Measurements from ENCODE around the gene ZNF157. TPM values are rescaled to one million over a fixed set of nuclear protein-coding genes. Genes with fewer than 3 reads are reported as not detected.

Gene ZNF157
- total RNA-seq, 1 experiment from 2014 or later = 0.81 TPM

DNA sequence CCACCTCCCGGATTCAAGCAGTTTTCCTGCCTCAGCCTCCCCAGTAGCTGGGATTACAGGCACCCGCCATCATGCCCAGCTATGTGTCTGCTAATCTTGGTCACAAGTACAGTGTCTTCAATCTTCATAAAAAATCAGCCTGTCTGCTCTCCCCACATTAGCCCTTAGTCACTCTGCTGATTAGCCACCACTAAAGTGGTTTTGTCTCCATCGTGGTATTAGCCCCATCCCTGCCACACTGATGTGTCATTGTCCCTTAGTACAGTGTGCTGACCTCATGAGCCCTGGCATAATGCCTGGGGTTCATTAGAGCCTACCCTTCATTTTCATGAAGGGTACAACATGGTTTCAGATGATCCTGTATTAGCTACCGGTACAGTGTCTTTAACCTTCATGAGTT lies 49.9 kb downstream of the ZNF157 start:
- TF ChIP-seq, protein P1, sequence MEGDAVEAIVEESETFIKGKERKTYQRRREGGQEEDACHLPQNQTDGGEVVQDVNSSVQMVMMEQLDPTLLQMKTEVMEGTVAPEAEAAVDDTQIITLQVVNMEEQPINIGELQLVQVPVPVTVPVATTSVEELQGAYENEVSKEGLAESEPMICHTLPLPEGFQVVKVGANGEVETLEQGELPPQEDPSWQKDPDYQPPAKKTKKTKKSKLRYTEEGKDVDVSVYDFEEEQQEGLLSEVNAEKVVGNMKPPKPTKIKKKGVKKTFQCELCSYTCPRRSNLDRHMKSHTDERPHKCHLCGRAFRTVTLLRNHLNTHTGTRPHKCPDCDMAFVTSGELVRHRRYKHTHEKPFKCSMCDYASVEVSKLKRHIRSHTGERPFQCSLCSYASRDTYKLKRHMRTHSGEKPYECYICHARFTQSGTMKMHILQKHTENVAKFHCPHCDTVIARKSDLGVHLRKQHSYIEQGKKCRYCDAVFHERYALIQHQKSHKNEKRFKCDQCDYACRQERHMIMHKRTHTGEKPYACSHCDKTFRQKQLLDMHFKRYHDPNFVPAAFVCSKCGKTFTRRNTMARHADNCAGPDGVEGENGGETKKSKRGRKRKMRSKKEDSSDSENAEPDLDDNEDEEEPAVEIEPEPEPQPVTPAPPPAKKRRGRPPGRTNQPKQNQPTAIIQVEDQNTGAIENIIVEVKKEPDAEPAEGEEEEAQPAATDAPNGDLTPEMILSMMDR (conservative IDR thresholded peaks at IDR 0.05) = no peak

More for the DNA sequence above, 49.9 kb downstream of the ZNF157 start:
- Histone ChIP-seq H3K79me2 (ENCODE audit: insufficient read depth, low read length) (no peaks in the 10 kb centered on the region), H3T11ph (ENCODE audit: low read length) (no peak overlapping the region), H3K27me3 (ENCODE audit: insufficient read depth, low read length) (no peaks in the 10 kb centered on the region), H3K4me1 (ENCODE audit: insufficient read depth, low read length) (no peaks in the 10 kb centered on the region), H3K18ac (ENCODE audit: insufficient read length, low read depth, low read length) (no peak overlapping the region), H3K4me2 (ENCODE audit: insufficient read depth, insufficient read length, low read length) (no peak overlapping the region), H3K14ac (ENCODE audit: insufficient read depth, low read length) (no peak overlapping the region), H2AK5ac (ENCODE audit: insufficient read length, low read length) (no peak overlapping the region), H4K91ac (ENCODE audit: insufficient read length, low read depth, low read length) (no peak overlapping the region), H4K5ac (ENCODE audit: insufficient read length, low read depth, low read length) (no peak overlapping the region), H3K56ac (ENCODE audit: insufficient read length, low read depth, low read length) (no peak overlapping the region), H2BK20ac (ENCODE audit: low read depth, low read length, poor library complexity, severe bottlenecking) (no peak overlapping the region), H3K9me3 (ENCODE audit: control insufficient read depth, low read depth, low read length) (peaks cover 43% of the 10 kb centered on the region), H4K20me1 (ENCODE audit: control insufficient read depth, insufficient read depth, insufficient read length) (no peaks in the 10 kb centered on the region), H2AFZ (ENCODE audit: low read length) (no peak overlapping the region), H2BK120ac (ENCODE audit: low read depth, low read length, poor library complexity, severe bottlenecking) (no peak overlapping the region), H2BK15ac (ENCODE audit: low read depth, low read length) (no peak overlapping the region), H2BK12ac (ENCODE audit: insufficient read length, low read depth, low read length) (no peak overlapping the region), H4K8ac (replicated peaks; ENCODE audit: insufficient read length, low read depth, low read length) (no peak overlapping the region), H3K9ac (ENCODE audit: extremely low read depth, insufficient read length, low read length) (no peak overlapping the region), H3K23ac (ENCODE audit: insufficient read length, low read depth, low read length) (no peak overlapping the region), H3K79me1 (ENCODE audit: insufficient read depth, low read depth, low read length, poor library complexity, severe bottlenecking) (no peaks in the 10 kb centered on the region), H3K4ac (ENCODE audit: low read depth, low read length) (no peak overlapping the region), H3K27ac (ENCODE audit: insufficient read length, low read depth, low read length) (no peak overlapping the region), H3K23me2 (ENCODE audit: insufficient read length, low read depth, low read length, poor library complexity, severe bottlenecking) (no peaks in the 10 kb centered on the region), H2BK5ac (ENCODE audit: insufficient read length, low read length) (no peak overlapping the region)
- no peak for DNase-seq
- no CpG with 5 or more reads among the region's 4 CpGs for WGBS (ENCODE audit: extremely low coverage, insufficient read length, low lambda C conversion rate)
- Mint-ChIP-seq H3K27me3 (ENCODE audit: low read depth) (peaks cover 2% of the 10 kb centered on the region; the same call in 1 of the 2 replicates), H3K9me3 (peaks cover 75 to 76% of the 10 kb centered on the region in 2 experiments), H3K36me3 (ENCODE audit: insufficient read depth in 1 of 3, low read depth in 3 of 3) (peaks cover 4 to 7% (median 5%) of the 10 kb centered on the region in 3 experiments; a peak in 6 of 7 replicates), H3K4me3 (no peak overlapping the region), H3K27ac (no peak overlapping the region), H3K4me1 (no peaks in the 10 kb centered on the region)
